ENCODE data around the gene PAFAH2. TPM values are rescaled to one million over a fixed set of nuclear protein-coding genes. Genes with fewer than 3 reads are reported as not detected.

PAFAH2 gene
- total and polyA plus RNA-seq, 2 of the 8 experiments (the other 6 are each of a cell fraction or from before 2014, with no cell fraction given): 7.7 to 9.3 TPM

DNA sequence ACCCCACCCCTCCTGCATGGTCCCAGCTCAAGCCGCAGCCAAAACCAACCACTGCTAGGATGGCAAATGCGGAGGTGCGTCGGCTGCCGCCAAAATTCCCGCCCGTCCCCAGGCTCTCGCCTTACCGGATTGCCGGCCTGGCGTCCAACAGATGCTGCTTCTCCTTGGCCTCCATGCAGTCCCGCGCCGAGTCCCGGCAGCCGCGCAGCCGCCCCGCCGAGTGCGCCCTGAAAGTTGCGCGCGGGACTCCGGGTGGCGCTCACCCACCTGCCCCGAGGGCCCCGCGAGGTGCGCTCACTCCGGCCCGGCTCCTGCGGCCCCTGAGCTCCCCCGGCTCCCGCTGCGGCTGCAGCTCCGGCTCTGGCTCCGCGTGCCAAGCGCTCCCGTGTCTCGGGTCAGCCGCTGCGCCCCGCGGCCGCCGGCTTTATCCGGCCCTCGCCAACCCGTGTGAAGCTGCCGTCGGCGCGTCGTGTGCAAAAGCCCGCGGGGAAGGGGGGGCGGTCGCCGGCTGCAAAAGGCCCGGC is 47.9 kb upstream of the PAFAH2 start, which contains the start of gene SLC30A2:
Gene SLC30A2 (minus strand): TSS at position 397 of the 524 bp plus-strand sequence. CDS start 222 bp downstream, at position 175.
- Histone ChIP-seq H2AFZ (ENCODE audit: low read length) (peak within 1 kb of the TSS; percentile 36; the same call in 1 of the 2 replicates), H3K27ac (ENCODE audit: low read depth, low read length) (no peak within 1 kb of the TSS), H3K14ac (ENCODE audit: insufficient read length) (no peak within 1 kb of the TSS), H2BK120ac (replicated peaks; ENCODE audit: low read depth, low read length) (no peak within 1 kb of the TSS), H4K5ac (ENCODE audit: insufficient read length, low read depth, low read length) (no peak within 1 kb of the TSS), H3K23me2 (ENCODE audit: low read depth, low read length) (peaks cover 10% of the 10 kb centered on the region; the same call in 1 of the 2 replicates), H3K4me1 (replicated peaks in 1 of 4; ENCODE audit: control insufficient read depth in 3 of 4, insufficient read depth in 4 of 4, low read length in 3 of 4) (peaks cover 0 to 8% (median 5%) of the 10 kb centered on the region in 4 experiments; a peak in 3 of 7 replicates), H2BK15ac (ENCODE audit: low read length) (peak within 1 kb of the TSS; percentile 72), H3K56ac (replicated peaks; ENCODE audit: insufficient read length, low read depth, low read length) (no peak within 1 kb of the TSS), H2BK5ac (ENCODE audit: low read depth, low read length) (no peak within 1 kb of the TSS), H2AK5ac (ENCODE audit: low read depth, low read length) (no peak within 1 kb of the TSS), H4K91ac (replicated peaks; ENCODE audit: insufficient read length, low read length) (no peak within 1 kb of the TSS), H3K23ac (ENCODE audit: insufficient read length) (no peak within 1 kb of the TSS), H3K4ac (replicated peaks; ENCODE audit: insufficient read length, low read depth, low read length) (no peak within 1 kb of the TSS), H4K8ac (ENCODE audit: extremely low read depth, insufficient read depth, low read length) (peak within 1 kb of the TSS; percentile 53; the same call in 1 of the 2 replicates), H3K4me3 (ENCODE audit: extremely low read depth in 1 of 4, insufficient read depth in 2 of 4, low read depth in 3 of 4, low read length in 4 of 4) (peak within 1 kb of the TSS; percentile 4 to 67 (median 30)), H3K9ac (replicated peaks in 1 of 4; ENCODE audit: extremely low read depth in 1 of 4, low read depth in 3 of 4, low read length in 3 of 4) (peak within 1 kb of the TSS in 2 of 4 experiments; percentile 8; a peak in 2 of 7 replicates), H3K9me3 (ENCODE audit: insufficient read depth in 2 of 2, low read depth in 1 of 2, low read length in 1 of 2) (no peaks in the 10 kb centered on the region), H3K79me1 (ENCODE audit: low read depth, low read length) (no peaks in the 10 kb centered on the region), H3K27me3 (replicated peaks in 1 of 4; ENCODE audit: control insufficient read depth in 3 of 4, extremely low read depth in 1 of 4, insufficient read depth in 3 of 4, low read length in 3 of 4) (peaks cover 31 to 74% (median 60%) of the 10 kb centered on the region in 4 experiments), H2BK12ac (ENCODE audit: low read depth, low read length) (no peak within 1 kb of the TSS; the same call in 1 of the 2 replicates), H4K20me1 (replicated peaks in 1 of 2; ENCODE audit: control insufficient read depth in 1 of 2, insufficient read depth in 2 of 2, low read length in 2 of 2) (peaks cover 2% of the 10 kb centered on the region in 2 experiments), H2BK20ac (ENCODE audit: low read length) (no peak within 1 kb of the TSS), H3K36me3 (ENCODE audit: control insufficient read depth in 2 of 4, insufficient read depth in 4 of 4, low read length in 3 of 4) (no peaks in the 10 kb centered on the region; a peak in 1 of 8 replicates), H3K79me2 (ENCODE audit: control insufficient read depth in 1 of 2, insufficient read depth in 2 of 2, low read length in 2 of 2) (no peaks in the 10 kb centered on the region), H3K4me2 (ENCODE audit: insufficient read depth in 1 of 2, low read depth in 2 of 2, low read length in 2 of 2) (peak within 1 kb of the TSS; percentile 52 to 72), H3K18ac (ENCODE audit: extremely low read depth, low read length) (no peak within 1 kb of the TSS; the same call in 1 of the 2 replicates)
- WGBS, 2 experiments (ENCODE audit: extremely low coverage in 1 of 2, insufficient coverage in 1 of 2, insufficient read length in 1 of 2, insufficient replicate concordance in 2 of 2, low coverage in 1 of 2, low lambda C conversion rate in 2 of 2, missing lambda C conversion rate in 1 of 2): 2% methylated on average over 56 of the region's 62 CpGs; no CpG with 5 or more reads in 1 of the 2 experiments
- CTCF ChIA-PET (ENCODE audit: partially characterized antibody): interaction anchor here (0.6 to 5.6 kb wide), 9 partner anchors 9 to 150 kb away, joined by 3 to 44 read pairs (median 6); partner anchors contain the start of genes C1orf232 and ZNF593
- DNase-seq (ENCODE audit: low read depth in 1 of 2, low spot score in 2 of 2) (peak in 1 of 2 experiments; percentile 74), FAIRE-seq (no peak)
- POLR2A ChIA-PET (ENCODE audit: partially characterized antibody): interaction anchor here (1.2 to 3.1 kb wide), 4 partner anchors 9 to 38 kb away, joined by 3 to 11 read pairs (median 6); no protein-coding TSS in a partner anchor
- no peak for TF ChIP-seq SIN3A (conservative IDR thresholded peaks at IDR 0.05 in 1 of 2, IDR thresholded peaks at IDR 0.05 in 1 of 2; ENCODE audit: low read depth in 1 of 2, low read length in 2 of 2)
- 0 out of 2 replicates have a peak, but pooled peaks have one; percentile 13 for TF ChIP-seq KDM1A (IDR thresholded peaks at IDR 0.05; ENCODE audit: borderline replicate concordance, low read length)
- TF ChIP-seq, protein P1, sequence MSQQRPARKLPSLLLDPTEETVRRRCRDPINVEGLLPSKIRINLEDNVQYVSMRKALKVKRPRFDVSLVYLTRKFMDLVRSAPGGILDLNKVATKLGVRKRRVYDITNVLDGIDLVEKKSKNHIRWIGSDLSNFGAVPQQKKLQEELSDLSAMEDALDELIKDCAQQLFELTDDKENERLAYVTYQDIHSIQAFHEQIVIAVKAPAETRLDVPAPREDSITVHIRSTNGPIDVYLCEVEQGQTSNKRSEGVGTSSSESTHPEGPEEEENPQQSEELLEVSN (IDR thresholded peaks at IDR 0.05): peak; percentile 94
- TF ChIP-seq ZNF274 (IDR thresholded peaks at IDR 0.05; ENCODE audit: borderline replicate concordance, extremely low read depth, low read length): no peak
- no peak for TF ChIP-seq SRF (IDR thresholded peaks at IDR 0.05; ENCODE audit: low read depth, low read length)
- peak; percentile 94 for TF ChIP-seq SUZ12 (IDR thresholded peaks at IDR 0.05; ENCODE audit: low read length)
- TF ChIP-seq MAFK (IDR thresholded peaks at IDR 0.05; ENCODE audit: low read depth, low read length): no peak
- TF ChIP-seq RNF2 (IDR thresholded peaks at IDR 0.05; ENCODE audit: borderline replicate concordance, low read depth, low read length, missing control alignments, poor library complexity, severe bottlenecking): peak; percentile 12
- TF ChIP-seq POLR2AphosphoS5 (IDR thresholded peaks at IDR 0.05; ENCODE audit: low read depth, low read length): no peak
- no peak for TF ChIP-seq TBP (IDR thresholded peaks at IDR 0.05; ENCODE audit: low read depth, low read length)
- TF ChIP-seq, protein P2, sequence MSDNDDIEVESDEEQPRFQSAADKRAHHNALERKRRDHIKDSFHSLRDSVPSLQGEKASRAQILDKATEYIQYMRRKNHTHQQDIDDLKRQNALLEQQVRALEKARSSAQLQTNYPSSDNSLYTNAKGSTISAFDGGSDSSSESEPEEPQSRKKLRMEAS (IDR thresholded peaks at IDR 0.05): peak; percentile 51

Data from H1 (cell line).